ENCODE measurements around the gene ZFP92.
"Not testable (repeated sequence)": the region's sequence is repeated elsewhere in the genome, so short reads cannot be mapped to it uniquely, and the experiment has no call there.

The ZFP92 gene

GRCh38 chrX:153398275-153398960, 12.9 kb upstream of the ZFP92 start:
- H3K27me3 ChIP-seq (ENCODE audit: insufficient read depth, low read length) = peaks cover 7% of the 10 kb centered on the region; the same call in 1 of the 2 replicates
- H3K79me2 ChIP-seq (ENCODE audit: control insufficient read depth, insufficient read depth, low read length, unreplicated experiment) = no peaks in the 10 kb centered on the region
- H3K36me3 ChIP-seq (ENCODE audit: insufficient read depth, low read length) = no peaks in the 10 kb centered on the region
- H3K4me1 ChIP-seq (ENCODE audit: control insufficient read depth, insufficient read depth, low read length, unreplicated experiment) = no peaks in the 10 kb centered on the region
- H3K4me3 ChIP-seq (ENCODE audit: low read depth, low read length) = no peak overlapping the region
- H3K27ac ChIP-seq (ENCODE audit: low read depth, low read length) = no peak overlapping the region
- H2AFZ ChIP-seq (ENCODE audit: low read length, unreplicated experiment) = no peak overlapping the region

DNA sequence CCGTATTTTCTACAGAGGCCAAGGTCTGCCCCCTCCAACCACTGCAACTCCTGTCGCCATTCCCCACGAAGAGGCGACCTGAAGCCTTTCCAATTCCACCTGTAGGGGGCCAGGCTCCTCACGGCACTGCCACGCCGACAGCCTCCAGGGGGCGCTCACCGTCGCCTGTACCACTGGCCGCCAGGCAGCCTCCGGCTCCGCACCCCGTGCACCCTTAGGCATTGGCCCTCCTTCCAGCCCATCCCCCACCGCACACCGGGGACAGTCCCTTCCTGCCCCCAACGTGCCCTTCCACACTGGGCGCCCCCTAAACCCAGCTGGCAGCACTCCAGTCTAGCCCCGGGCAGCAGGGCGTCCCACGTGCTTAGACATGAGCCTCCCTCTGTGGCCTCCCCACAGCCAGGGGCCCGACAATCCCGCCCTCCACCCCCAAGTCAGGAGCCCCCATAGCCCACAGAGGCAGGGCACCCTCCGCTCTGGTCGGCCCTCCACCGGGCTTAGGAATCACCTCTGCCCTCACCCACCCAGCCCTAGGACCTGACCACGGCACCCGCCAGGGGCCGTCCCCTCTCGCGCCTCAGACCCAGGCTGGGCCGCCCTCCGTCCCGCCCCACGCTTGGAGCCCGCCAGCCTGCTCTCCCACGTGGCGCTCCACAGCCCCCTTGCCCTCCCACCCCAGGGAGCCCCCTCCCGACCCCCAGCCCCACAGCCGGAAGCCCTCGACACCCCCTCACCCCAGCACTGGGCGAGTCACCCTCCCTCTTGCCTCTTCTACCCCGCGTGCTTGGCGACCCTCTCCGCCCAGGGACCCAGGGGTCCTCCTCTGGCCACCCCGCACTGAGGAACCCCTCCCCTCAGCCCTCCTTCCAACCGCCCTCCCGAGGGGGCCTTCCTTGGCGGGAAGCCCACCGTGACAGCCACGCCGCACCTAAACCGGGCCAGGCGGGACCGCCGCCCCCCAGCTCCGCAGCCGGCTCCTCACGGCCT, 10.8 kb upstream of the ZFP92 start:
- no peaks in the 10 kb centered on the region for H3K36me3 ChIP-seq (ENCODE audit: insufficient read depth, low read length)
- no peaks in the 10 kb centered on the region for H3K79me2 ChIP-seq (ENCODE audit: control insufficient read depth, insufficient read depth, low read length, unreplicated experiment)
- no peak overlapping the region for H3K27ac ChIP-seq (ENCODE audit: low read depth, low read length)
- no peak overlapping the region for H2AFZ ChIP-seq (ENCODE audit: low read length, unreplicated experiment)
- no peak overlapping the region for H3K4me3 ChIP-seq (ENCODE audit: low read depth, low read length)
- no peaks in the 10 kb centered on the region for H3K4me1 ChIP-seq (ENCODE audit: control insufficient read depth, insufficient read depth, low read length, unreplicated experiment)
- peaks cover 10% of the 10 kb centered on the region; the same call in 1 of the 2 replicates for H3K27me3 ChIP-seq (ENCODE audit: insufficient read depth, low read length)

- no peak within 1 kb of the TSS for H3K27ac ChIP-seq (ENCODE audit: low read depth, low read length)
- no peaks in the 10 kb centered on the region for H3K79me2 ChIP-seq (ENCODE audit: control insufficient read depth, insufficient read depth, low read length, unreplicated experiment)
- H3K4me3 ChIP-seq (ENCODE audit: low read depth, low read length) = no peak within 1 kb of the TSS
- H2AFZ ChIP-seq (ENCODE audit: low read length, unreplicated experiment) = no peak within 1 kb of the TSS
- H3K36me3 ChIP-seq (ENCODE audit: insufficient read depth, low read length) = no peaks in the 10 kb centered on the region
- H3K4me1 ChIP-seq (ENCODE audit: control insufficient read depth, insufficient read depth, low read length, unreplicated experiment) = no peaks in the 10 kb centered on the region
- H3K27me3 ChIP-seq (ENCODE audit: insufficient read depth, low read length) = peaks cover 10% of the 10 kb centered on the region; the same call in 1 of the 2 replicates
Measured at GRCh38 chrX:153401133-153401764, 10.0 kb upstream of the ZFP92 start, which contains the start of gene PNMA6E. Gene PNMA6E, minus strand, starts transcription at chrX:153401350. Its CDS starts 2,501 bp downstream, at chrX:153398849.

DNA sequence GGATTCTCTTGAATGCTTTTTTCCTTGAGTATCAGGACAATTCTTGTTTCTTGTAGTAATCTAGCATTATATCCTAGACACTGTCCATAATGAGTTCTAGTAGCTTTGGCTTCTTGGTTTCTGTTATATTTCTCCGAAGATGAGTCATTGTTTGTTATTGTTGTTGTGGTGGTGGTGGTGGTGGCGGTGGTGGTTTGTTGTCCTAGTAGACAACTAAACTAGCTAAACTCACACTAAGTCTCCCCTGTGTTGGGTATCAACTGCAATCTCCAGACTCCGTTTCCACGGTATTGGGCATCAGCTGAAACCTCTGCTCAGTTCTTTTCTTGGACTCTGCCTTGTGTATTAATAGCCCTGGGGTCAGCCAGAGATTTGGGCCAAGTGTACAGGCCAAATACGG, 6.9 kb upstream of the ZFP92 start:
- H3K27ac ChIP-seq (ENCODE audit: low read depth, low read length); H3K4me1 ChIP-seq (ENCODE audit: control insufficient read depth, insufficient read depth, low read length, unreplicated experiment); H3K79me2 ChIP-seq (ENCODE audit: control insufficient read depth, insufficient read depth, low read length, unreplicated experiment); H2AFZ ChIP-seq (ENCODE audit: low read length, unreplicated experiment); H3K27me3 ChIP-seq (ENCODE audit: insufficient read depth, low read length); H3K4me3 ChIP-seq (ENCODE audit: low read depth, low read length); H3K36me3 ChIP-seq (ENCODE audit: insufficient read depth, low read length): not testable (repeated sequence)

GRCh38 chrX:153405426-153405825, 5.8 kb upstream of the ZFP92 start:
- Histone ChIP-seq H2AFZ (ENCODE audit: low read length, unreplicated experiment) (no peak overlapping the region), H3K27ac (ENCODE audit: low read depth, low read length) (no peak overlapping the region), H3K79me2 (ENCODE audit: control insufficient read depth, insufficient read depth, low read length, unreplicated experiment) (no peaks in the 10 kb centered on the region), H3K36me3 (ENCODE audit: insufficient read depth, low read length) (no peaks in the 10 kb centered on the region), H3K4me3 (ENCODE audit: low read depth, low read length) (no peak overlapping the region), H3K4me1 (ENCODE audit: control insufficient read depth, insufficient read depth, low read length, unreplicated experiment) (no peaks in the 10 kb centered on the region), H3K27me3 (ENCODE audit: insufficient read depth, low read length) (peaks cover 10% of the 10 kb centered on the region; the same call in 1 of the 2 replicates)

DNA sequence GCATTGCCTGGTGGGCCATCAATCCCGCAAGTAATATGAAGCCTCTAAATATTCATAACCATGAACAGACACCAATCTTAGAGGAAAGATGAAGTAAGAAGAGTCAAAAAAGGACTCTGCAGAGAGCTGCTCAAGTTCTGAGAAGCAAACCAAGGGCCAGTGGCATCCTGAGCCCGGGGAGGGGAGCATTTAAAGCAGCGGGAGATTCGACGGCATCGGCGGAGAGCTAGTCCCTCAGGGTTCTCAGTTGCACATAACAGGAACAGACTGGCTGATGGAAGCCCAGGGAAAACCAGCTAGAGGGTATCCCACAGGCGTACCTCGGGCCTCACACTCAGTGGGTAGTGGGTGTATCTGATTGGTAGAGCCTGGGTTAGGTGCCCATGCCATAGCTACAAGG, 5.3 kb upstream of the ZFP92 start:
- H3K4me1 ChIP-seq (ENCODE audit: control insufficient read depth, insufficient read depth, low read length, unreplicated experiment) = no peaks in the 10 kb centered on the region
- H2AFZ ChIP-seq (ENCODE audit: low read length, unreplicated experiment) = no peak overlapping the region
- no peak overlapping the region for H3K27ac ChIP-seq (ENCODE audit: low read depth, low read length)
- H3K36me3 ChIP-seq (ENCODE audit: insufficient read depth, low read length) = no peaks in the 10 kb centered on the region
- H3K4me3 ChIP-seq (ENCODE audit: low read depth, low read length) = no peak overlapping the region
- no peaks in the 10 kb centered on the region for H3K79me2 ChIP-seq (ENCODE audit: control insufficient read depth, insufficient read depth, low read length, unreplicated experiment)
- peaks cover 10% of the 10 kb centered on the region; the same call in 1 of the 2 replicates for H3K27me3 ChIP-seq (ENCODE audit: insufficient read depth, low read length)

DNA sequence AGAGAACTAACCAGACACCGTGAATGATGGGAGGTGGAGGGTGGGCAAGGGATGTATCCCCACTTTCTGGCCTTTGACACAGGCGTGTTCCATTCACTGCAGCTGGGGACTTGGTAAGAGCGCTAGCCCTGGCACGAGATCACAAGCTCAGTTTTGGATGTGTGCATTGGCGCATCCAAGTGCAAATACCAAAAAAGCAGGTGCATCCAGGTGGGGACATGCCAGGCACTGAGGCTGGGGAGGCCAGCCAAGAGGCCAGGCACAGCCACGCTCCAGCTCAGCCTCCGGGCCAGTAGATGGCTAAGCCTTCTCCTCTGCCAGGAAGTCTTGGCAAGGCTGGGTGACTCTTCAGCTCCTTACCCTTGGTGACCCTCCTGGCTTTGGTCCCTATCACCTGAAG, 4.4 kb upstream of the ZFP92 start:
- H3K4me3 ChIP-seq (ENCODE audit: low read depth, low read length) = no peak overlapping the region
- no peaks in the 10 kb centered on the region for H3K36me3 ChIP-seq (ENCODE audit: insufficient read depth, low read length)
- peaks cover 10% of the 10 kb centered on the region; the same call in 1 of the 2 replicates for H3K27me3 ChIP-seq (ENCODE audit: insufficient read depth, low read length)
- no peaks in the 10 kb centered on the region for H3K79me2 ChIP-seq (ENCODE audit: control insufficient read depth, insufficient read depth, low read length, unreplicated experiment)
- no peak overlapping the region for H2AFZ ChIP-seq (ENCODE audit: low read length, unreplicated experiment)
- no peaks in the 10 kb centered on the region for H3K4me1 ChIP-seq (ENCODE audit: control insufficient read depth, insufficient read depth, low read length, unreplicated experiment)
- no peak overlapping the region for H3K27ac ChIP-seq (ENCODE audit: low read depth, low read length)

- Histone ChIP-seq H3K79me2 (ENCODE audit: control insufficient read depth, insufficient read depth, low read length, unreplicated experiment) (no peaks in the 10 kb centered on the region), H2AFZ (ENCODE audit: low read length, unreplicated experiment) (no peak overlapping the region), H3K4me1 (ENCODE audit: control insufficient read depth, insufficient read depth, low read length, unreplicated experiment) (no peaks in the 10 kb centered on the region), H3K27ac (ENCODE audit: low read depth, low read length) (no peak overlapping the region), H3K27me3 (ENCODE audit: insufficient read depth, low read length) (peaks cover 9% of the 10 kb centered on the region; the same call in 1 of the 2 replicates), H3K4me3 (ENCODE audit: low read depth, low read length) (no peak overlapping the region), H3K36me3 (ENCODE audit: insufficient read depth, low read length) (no peaks in the 10 kb centered on the region)
Measured at GRCh38 chrX:153407736-153408135, 3.5 kb upstream of the ZFP92 start.

GRCh38 chrX:153408221-153408721, 3.0 kb upstream of the ZFP92 start:
- no peak overlapping the region for H2AFZ ChIP-seq (ENCODE audit: low read length, unreplicated experiment)
- H3K36me3 ChIP-seq (ENCODE audit: insufficient read depth, low read length) = no peaks in the 10 kb centered on the region
- H3K79me2 ChIP-seq (ENCODE audit: control insufficient read depth, insufficient read depth, low read length, unreplicated experiment) = no peaks in the 10 kb centered on the region
- no peak overlapping the region for H3K27ac ChIP-seq (ENCODE audit: low read depth, low read length)
- H3K4me3 ChIP-seq (ENCODE audit: low read depth, low read length) = no peak overlapping the region
- H3K27me3 ChIP-seq (ENCODE audit: insufficient read depth, low read length) = 0 out of 2 replicates have a peak, but pooled peaks cover 4% of the 10 kb centered on the region
- H3K4me1 ChIP-seq (ENCODE audit: control insufficient read depth, insufficient read depth, low read length, unreplicated experiment) = no peaks in the 10 kb centered on the region

- no peak overlapping the region for H2AFZ ChIP-seq (ENCODE audit: low read length, unreplicated experiment)
- no peaks in the 10 kb centered on the region for H3K36me3 ChIP-seq (ENCODE audit: insufficient read depth, low read length)
- H3K27ac ChIP-seq (ENCODE audit: low read depth, low read length) = no peak overlapping the region
- H3K27me3 ChIP-seq (ENCODE audit: insufficient read depth, low read length) = 0 out of 2 replicates have a peak, but pooled peaks cover 3% of the 10 kb centered on the region
- H3K4me1 ChIP-seq (ENCODE audit: control insufficient read depth, insufficient read depth, low read length, unreplicated experiment) = no peaks in the 10 kb centered on the region
- H3K79me2 ChIP-seq (ENCODE audit: control insufficient read depth, insufficient read depth, low read length, unreplicated experiment) = no peaks in the 10 kb centered on the region
- H3K4me3 ChIP-seq (ENCODE audit: low read depth, low read length) = no peak overlapping the region
Measured at GRCh38 chrX:153408871-153409351, 2.4 kb upstream of the ZFP92 start.
